Panc1 (cell line): ENCODE measurements around the gene SPC25. TPM values are rescaled to one million over a fixed set of nuclear protein-coding genes. Genes with fewer than 3 reads are reported as not detected.
"Not testable (repeated sequence)": the region's sequence is repeated elsewhere in the genome, so short reads cannot be mapped to it uniquely, and the experiment has no call there.

Experiments used
- ATAC-seq: fragments of 200-7000 bp; cut with Tn5 transposase; 2 replicates; pipeline ENCODE4 v1.9.1; 2020; ENCODE audit warnings: mild to moderate bottlenecking, moderate library complexity
- BruUV-seq: library from RNA; stranded (reverse); fragments of 400-500 nt; replicated peaks from 2 replicates; lab custom pipeline; 2021; lab: Mats Ljungman, UMichigan
- CTCF ChIA-PET: fragments of 300-600 bp; sonication (Branson Sonifier 250); formaldehyde crosslinking; loops from one replicate; lab custom pipeline; 2022; ENCODE audit warnings: antibody characterized with exemption; lab: Charles Lee
- POLR2A ChIA-PET: fragments of 300-600 bp; sonication (Branson Sonifier 250); formaldehyde crosslinking; loops from one replicate; lab custom pipeline; 2022; ENCODE audit warnings: antibody characterized with exemption; lab: Charles Lee
- DNase-seq: peaks from one replicate; pipeline ENCODE4 v3.0.0-alpha.2; 2010; ENCODE audit warnings: low read depth, low spot score
- H3K27ac ChIP-seq: 2 replicates; pipeline ENCODE4 v1.5.1; 2011; ENCODE audit warnings: mild to moderate bottlenecking, low read length, inconsistent platforms
- H3K27me3 ChIP-seq: fragments of 200-500 bp; sonication (Bioruptor generic); 2 replicates; pipeline ENCODE4 v1.6.0; 2014; ENCODE audit warnings: low read length, inconsistent platforms; ENCODE audit not compliant: control insufficient read depth, insufficient read depth
- H3K36me3 ChIP-seq: fragments of 200-500 bp; sonication (Bioruptor generic); 2 replicates; pipeline ENCODE4 v1.5.1; 2014; ENCODE audit warnings: inconsistent platforms, mild to moderate bottlenecking, low read length, moderate library complexity; ENCODE audit not compliant: control insufficient read depth, insufficient read depth
- H3K4me1 ChIP-seq: 2 replicates; pipeline ENCODE4 v1.5.1; 2011; ENCODE audit warnings: inconsistent platforms, mild to moderate bottlenecking, low read length, moderate library complexity; ENCODE audit not compliant: control insufficient read depth, insufficient read depth
- H3K4me3 ChIP-seq, 2 experiments: 2 replicates each; pipeline ENCODE4 v1.5.1; 2011 to 2012; ENCODE audit warnings: low read depth in 2 of 2, low read length in 2 of 2, mild to moderate bottlenecking in 2 of 2, inconsistent platforms in 1 of 2, moderate library complexity in 1 of 2
- H3K9me3 ChIP-seq: fragments of 200-500 bp; sonication (Bioruptor generic); 2 replicates; pipeline ENCODE4 v1.5.1; 2014; ENCODE audit warnings: low read depth, mild to moderate bottlenecking, inconsistent platforms, low read length, moderate library complexity; ENCODE audit not compliant: control insufficient read depth, insufficient read depth
- CTCF ChIP-seq: fragments of 450-650 bp; IDR thresholded peaks from 2 replicates; pipeline ENCODE4 v1.5.1; 2017; ENCODE audit warnings: mild to moderate bottlenecking
- POLR2AphosphoS5 ChIP-seq: IDR thresholded peaks from 2 replicates; pipeline ENCODE4 v1.6.1; 2012; ENCODE audit warnings: mild to moderate bottlenecking, low read depth, low read length, moderate library complexity
- REST ChIP-seq, 2 experiments: IDR thresholded peaks; 2 replicates each; pipeline ENCODE4 v1.6.1; 2011 to 2012; ENCODE audit warnings: low read depth in 2 of 2, control low read depth in 1 of 2, low read length in 1 of 2, mild to moderate bottlenecking in 1 of 2, moderate library complexity in 1 of 2; ENCODE audit not compliant: insufficient read depth in 1 of 2
- SIN3A ChIP-seq: IDR thresholded peaks from 2 replicates; pipeline ENCODE4 v1.6.1; 2012; ENCODE audit warnings: low read depth, mild to moderate bottlenecking, low read length, moderate library complexity, borderline replicate concordance; ENCODE audit not compliant: insufficient read depth
- TCF7L2 ChIP-seq: IDR thresholded peaks from 2 replicates; pipeline ENCODE4 v1.6.1; 2011; ENCODE audit warnings: mild to moderate bottlenecking, low read depth, low read length, inconsistent platforms
- in situ Hi-C: cut with HindIII; loops from 2 replicates; pipeline ENCODE4 v1.10.0; 2016; ENCODE audit warnings: low sequenced_read_pairs, low pct_unique_long_range_greater_than_20kb
- intact Hi-C: fragments of 100-400 bp; cut with micrococcal nuclease; formaldehyde crosslinking; loops from one replicate; pipeline ENCODE4 v1.10.0; 2022; ENCODE audit not compliant: unreplicated experiment
- total RNA-seq: library from RNA; stranded (reverse); gene quantifications from one replicate; pipeline ENCODE4 v1.2.1, GENCODE V29; 2021; ENCODE audit not compliant: unreplicated experiment

Gene SPC25
- total RNA-seq, 1 experiment from 2014 or later: 21.1 TPM

GRCh38 chr2:168934826-168935225, 44.6 kb upstream of the SPC25 start:
- Histone ChIP-seq H3K9me3 (no peaks in the 10 kb centered on the region), H3K27me3 (peaks cover 7% of the 10 kb centered on the region), H3K36me3 (no peaks in the 10 kb centered on the region), H3K4me1 (no peaks in the 10 kb centered on the region), H3K4me3 (no peak overlapping the region), H3K27ac (no peak overlapping the region)
- no TSS peak for BruUV-seq
- TF ChIP-seq POLR2AphosphoS5 (no peak), REST (IDR thresholded peaks at IDR 0.05; ENCODE audit: insufficient read depth in 1 of 2, low read depth in 2 of 2, low read length in 1 of 2) (no peak), CTCF (no peak), SIN3A (no peak), TCF7L2 (no peak)
- CTCF ChIA-PET: no interaction called here
- ATAC-seq (no peak), DNase-seq (no peak)
- in situ Hi-C loops: no loop called here
- intact Hi-C loops: no loop called here
- POLR2A ChIA-PET: no interaction called here

GRCh38 chr2:168932174-168932573, 41.9 kb upstream of the SPC25 start:
- H3K27ac ChIP-seq, ATAC-seq, POLR2A ChIA-PET, BruUV-seq, H3K4me1 ChIP-seq, intact Hi-C loops, H3K36me3 ChIP-seq, H3K9me3 ChIP-seq, H3K4me3 ChIP-seq, CTCF ChIA-PET, in situ Hi-C loops, DNase-seq: not testable (repeated sequence)
- peaks cover 17% of the 10 kb centered on the region for H3K27me3 ChIP-seq

- in situ Hi-C loops (no loop called here), intact Hi-C loops (no loop called here)
- no peak for ATAC-seq
- Histone ChIP-seq H3K9me3 (no peaks in the 10 kb centered on the region), H3K4me1 (no peaks in the 10 kb centered on the region), H3K4me3 (no peak overlapping the region), H3K27me3 (peaks cover 19% of the 10 kb centered on the region), H3K27ac (no peak overlapping the region), H3K36me3 (no peaks in the 10 kb centered on the region)
- BruUV-seq: no TSS peak
- TF ChIP-seq SIN3A: no peak
- TF ChIP-seq TCF7L2: no peak
- no peak for TF ChIP-seq POLR2AphosphoS5
- no peak for TF ChIP-seq REST (IDR thresholded peaks at IDR 0.05; ENCODE audit: insufficient read depth in 1 of 2, low read depth in 2 of 2, low read length in 1 of 2)
- TF ChIP-seq CTCF: no peak
- POLR2A ChIA-PET: no interaction called here
- DNase-seq: no peak
- CTCF ChIA-PET: no interaction called here
These were observed 40.0 kb upstream of the SPC25 start for GRCh38 chr2:168930242-168930641.
